CD4-positive, alpha-beta T cell treated with Interleukin-2 at 100 ng/mL for 4 hours (primary cell): Measurements from ENCODE around the gene SULF2.
"Not testable (repeated sequence)": the region's sequence is repeated elsewhere in the genome, so short reads cannot be mapped to it uniquely, and the experiment has no call there.

ENCODE experiments used
- DNase-seq: peaks from one replicate; pipeline ENCODE4 v3.0.0-alpha.2; 2020; ENCODE audit warnings: low spot score

SULF2 gene

DNA sequence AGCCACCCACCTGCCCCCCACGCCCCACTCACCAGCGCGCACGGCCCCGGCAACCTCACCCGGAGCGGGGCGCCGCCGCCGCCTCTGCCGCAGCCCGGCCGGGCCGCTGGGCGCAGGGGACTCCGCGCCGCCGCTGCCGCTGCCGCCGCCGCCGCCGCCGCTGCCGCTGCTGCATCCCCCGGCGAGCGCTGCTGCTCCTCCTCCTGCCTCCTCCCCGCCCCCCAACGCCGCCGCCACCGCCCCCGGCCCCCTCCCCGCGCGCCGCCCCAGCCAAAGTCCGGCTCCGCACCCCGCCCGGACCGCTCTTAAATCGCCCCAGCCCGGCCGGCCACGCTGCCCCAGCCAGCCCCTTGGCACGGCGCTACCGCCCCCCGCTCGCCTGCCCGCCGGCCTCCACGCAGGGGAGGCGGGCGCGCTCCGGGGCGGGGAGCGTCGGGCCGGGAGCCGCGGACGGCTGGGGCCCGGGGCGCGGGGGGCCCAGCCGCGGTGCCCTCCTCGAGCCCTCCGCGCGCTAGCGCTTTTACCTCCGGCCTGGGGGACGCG lies at the start of gene SULF2:
Gene SULF2 (minus strand): TSS at position 171 of the 543 bp plus-strand sequence. CDS start 28,118 bp downstream, outside the sequence.
- no peak for DNase-seq

DNA sequence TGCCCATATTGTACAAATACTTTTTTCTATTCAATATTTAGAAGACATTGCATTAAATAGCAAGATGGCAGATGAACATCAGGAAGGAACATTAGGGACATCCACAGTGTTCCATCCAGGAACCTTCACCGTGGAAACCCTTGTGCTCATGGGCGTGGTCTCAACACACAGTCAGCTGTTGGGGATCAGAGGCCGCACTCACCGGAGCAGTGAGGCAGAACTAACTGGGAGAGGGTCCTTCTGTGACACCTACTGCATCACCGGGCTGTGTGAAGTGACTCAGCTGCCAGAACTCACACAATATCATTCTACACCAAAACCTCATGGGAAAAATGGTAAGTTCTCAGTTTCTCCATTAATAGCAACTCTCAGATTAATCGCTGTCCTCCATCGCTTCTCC lies 46.4 kb upstream of the SULF2 start:
- DNase-seq = not testable (repeated sequence)

DNA sequence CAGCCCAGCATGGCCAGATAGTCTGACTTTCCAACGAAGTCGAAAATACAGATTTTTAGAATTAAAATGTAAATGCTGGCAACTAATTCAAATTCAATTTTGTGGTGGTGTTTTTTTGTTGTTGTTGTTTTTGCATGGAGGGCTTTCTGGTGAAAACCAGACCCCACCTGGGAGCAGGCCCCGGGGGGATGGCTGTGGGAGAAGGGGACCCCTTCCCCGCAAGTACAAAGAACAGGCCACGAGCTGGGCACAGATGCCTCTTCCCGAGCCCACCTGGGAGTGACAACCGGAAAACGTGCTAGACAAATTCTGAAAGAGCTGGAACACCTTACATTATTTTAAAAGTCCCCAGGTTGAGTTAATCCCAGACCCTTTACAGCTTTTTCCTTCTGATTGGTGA lies 41.4 kb upstream of the SULF2 start:
- not testable (repeated sequence) for DNase-seq

DNA sequence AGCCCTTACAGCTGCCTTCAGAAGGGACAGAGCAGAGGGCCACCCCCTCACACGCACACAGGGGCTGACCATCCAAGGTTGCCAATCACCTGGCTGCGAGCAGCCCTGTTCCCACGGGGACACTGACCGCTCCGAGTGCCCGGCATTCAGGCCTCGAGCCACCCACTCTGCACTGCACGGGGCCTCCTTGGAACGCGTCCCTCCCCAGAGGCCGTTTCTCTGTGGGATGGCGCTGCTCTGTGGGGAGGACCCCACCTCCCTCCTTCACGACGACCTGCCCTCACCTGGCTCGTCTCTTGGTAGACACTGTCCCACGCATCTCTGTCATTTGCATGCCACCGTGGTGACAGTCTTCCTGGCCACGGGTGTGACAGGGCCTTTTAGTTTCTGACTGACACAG lies 40.7 kb upstream of the SULF2 start:
- DNase-seq = not testable (repeated sequence)

DNA sequence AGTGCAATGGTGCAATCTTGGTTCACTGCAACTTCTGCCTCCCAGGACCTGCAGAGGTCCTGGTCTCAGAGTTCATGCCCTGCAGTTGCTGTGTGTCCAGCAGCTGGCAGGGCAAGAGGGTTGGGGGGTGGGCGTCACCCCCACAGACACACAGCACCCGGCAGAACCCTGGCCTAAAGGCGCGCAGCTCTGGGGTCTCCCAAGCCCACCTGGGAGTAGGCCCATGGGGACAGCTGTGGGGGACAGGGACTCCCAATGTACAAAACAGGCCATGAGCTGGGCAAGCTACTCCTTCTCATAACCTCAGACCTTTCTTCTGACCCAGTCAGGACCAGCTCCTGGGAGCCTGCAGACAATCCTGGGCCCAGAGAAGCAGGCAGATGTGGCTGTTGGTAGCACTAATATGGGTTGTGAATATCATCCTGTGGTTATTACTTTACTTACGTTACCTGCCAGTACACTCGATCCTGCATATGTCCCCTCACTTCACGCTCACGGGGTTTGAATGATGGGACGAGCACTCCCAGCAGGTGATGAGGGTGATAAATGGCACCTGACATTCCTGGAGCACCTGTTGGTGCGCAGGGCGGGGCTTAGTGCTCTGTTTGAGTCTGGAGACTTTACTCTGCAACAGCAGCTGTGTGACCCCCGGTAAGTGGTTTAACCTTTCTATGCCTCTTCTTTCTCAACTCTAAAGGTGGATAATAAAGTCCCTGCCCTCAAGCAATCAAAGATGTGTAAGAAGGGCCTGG lies 39.9 kb upstream of the SULF2 start:
- DNase-seq = no peak

DNA sequence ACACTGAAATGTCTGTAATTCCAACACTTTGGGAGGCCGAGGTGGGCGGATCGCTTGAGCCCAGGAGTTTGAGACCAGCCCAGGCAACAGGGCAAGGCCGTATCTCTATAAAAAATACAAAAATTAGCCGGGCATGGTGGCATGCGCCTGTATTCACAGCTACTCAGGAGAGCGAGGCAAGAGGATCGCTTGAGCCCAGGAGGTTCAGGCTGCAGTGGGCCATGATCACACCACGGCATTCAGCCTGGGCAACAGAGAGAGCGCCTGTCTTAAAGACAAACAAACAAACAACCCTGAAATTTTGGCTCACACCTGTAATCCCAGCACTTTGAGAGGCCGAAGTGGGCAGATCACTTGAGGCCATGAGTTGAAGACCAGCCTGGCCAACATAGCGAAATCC lies 38.7 kb upstream of the SULF2 start:
- DNase-seq = not testable (repeated sequence)

DNA sequence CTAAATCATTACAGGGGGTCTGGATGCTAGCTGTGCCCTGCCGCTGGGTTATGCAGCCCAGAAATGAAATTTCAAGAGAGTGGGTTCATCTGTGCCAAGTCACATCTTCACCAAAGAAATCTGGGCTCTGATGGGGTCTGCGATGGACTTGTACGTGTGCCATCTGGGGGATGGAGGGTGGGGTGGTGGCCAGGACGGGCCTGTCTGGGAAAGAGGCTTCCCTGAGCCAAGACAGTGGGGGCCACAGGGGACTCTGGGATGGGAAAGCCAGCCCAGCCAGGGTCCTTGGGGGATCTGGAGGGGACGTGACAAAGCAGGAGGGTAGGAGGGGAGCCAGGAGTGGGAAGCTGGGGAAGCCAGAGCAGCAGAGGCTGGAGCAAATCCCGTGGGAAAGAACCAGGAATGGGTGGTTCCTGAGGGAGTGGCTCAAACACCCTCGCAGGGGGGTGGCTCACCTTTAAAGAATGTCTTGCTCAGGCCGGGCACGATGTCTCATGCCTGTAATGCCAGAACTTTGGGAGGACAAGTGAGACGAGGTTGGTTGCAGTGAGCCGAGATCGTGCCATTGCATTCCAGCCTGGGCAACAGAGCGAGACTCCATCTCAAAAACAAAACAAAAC lies 36.3 kb upstream of the SULF2 start:
- DNase-seq = no peak

DNA sequence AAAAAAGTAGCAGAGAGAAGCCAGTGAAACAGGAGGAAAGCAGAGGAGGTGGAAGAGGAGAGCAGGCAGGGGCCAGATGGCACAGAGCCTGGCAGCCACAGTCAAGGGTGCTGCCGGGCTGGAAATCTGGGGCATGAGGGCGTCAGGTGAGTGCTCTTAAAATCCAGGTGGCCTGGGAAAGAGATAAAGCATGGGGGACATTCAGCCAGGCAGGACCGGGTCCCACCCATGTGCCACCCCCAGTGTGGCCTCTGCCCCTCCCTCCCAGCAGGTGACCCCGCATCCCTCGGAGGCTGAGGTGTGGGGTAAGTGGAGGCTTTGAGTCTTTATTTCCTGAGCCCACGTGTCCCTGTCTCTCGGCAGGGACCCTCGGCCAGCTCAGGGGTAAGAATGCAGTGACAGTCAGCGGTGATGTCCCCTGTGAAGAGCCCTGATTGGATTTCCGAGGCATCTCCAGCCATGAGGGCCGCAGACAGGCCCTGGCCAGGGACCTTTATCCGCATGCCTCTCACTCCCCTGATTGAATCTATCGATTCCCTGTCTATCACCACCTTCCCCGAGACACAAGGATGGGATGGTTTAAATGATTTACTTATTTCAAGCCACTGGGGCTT lies 33.8 kb upstream of the SULF2 start:
- no peak for DNase-seq

DNA sequence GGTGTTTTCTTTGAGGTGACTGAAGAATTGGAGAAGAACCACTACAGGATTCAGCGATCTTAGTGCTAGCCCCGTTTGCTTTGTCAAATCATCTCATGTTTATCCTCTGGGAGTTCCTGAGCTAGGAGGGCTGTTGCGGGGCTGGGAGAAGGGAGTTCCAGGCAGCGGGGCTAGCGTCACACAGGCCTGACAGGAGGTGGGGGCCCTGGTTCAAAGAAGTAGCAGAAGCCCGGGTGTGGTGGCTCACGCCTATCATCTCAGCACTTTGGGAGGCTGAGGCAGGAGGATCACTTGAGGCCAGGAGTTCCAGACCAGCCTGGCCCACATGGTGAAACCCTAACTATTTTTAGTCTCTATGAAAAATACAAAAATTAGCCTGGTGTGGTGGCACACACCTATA lies 33.2 kb upstream of the SULF2 start:
- no peak for DNase-seq

DNA sequence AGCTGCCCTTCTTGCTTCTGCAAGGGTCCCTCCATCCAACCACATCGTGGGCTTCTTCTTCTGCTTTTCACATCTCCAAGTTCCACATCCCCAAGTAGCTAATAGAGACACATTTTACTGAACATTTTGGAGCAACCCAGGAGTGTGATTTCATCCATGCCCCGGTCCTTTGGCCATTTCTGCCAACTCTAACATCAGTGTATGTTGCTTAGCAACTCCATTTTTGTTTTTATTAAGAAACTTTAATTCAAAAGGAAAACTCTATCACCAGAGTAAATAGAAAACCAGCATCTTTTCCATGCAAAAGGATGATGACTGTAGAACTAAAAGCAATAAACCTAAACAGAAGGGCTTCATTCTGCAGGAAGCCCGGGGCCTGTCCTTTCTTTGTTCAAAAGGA lies 32.7 kb upstream of the SULF2 start:
- DNase-seq = no peak

DNA sequence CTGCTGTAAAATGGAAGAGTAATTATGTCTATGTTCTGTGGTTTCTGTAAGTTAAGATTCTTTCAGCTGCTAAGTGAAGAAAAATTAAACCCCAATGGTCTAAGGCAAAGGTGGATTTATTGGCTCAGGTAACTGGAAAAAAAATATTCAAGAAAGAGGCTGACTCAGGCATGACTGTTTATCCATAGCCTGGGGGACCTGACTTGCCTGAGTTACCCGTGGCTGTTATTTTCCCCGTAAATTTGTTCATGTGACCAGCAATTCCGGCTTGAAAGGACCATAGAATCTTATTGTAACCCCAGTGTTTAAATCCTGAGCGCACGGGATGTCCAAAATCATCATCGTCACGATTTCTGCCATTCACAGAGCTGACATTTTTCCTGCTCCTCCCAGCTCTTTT lies 32.3 kb upstream of the SULF2 start:
- no peak for DNase-seq

DNA sequence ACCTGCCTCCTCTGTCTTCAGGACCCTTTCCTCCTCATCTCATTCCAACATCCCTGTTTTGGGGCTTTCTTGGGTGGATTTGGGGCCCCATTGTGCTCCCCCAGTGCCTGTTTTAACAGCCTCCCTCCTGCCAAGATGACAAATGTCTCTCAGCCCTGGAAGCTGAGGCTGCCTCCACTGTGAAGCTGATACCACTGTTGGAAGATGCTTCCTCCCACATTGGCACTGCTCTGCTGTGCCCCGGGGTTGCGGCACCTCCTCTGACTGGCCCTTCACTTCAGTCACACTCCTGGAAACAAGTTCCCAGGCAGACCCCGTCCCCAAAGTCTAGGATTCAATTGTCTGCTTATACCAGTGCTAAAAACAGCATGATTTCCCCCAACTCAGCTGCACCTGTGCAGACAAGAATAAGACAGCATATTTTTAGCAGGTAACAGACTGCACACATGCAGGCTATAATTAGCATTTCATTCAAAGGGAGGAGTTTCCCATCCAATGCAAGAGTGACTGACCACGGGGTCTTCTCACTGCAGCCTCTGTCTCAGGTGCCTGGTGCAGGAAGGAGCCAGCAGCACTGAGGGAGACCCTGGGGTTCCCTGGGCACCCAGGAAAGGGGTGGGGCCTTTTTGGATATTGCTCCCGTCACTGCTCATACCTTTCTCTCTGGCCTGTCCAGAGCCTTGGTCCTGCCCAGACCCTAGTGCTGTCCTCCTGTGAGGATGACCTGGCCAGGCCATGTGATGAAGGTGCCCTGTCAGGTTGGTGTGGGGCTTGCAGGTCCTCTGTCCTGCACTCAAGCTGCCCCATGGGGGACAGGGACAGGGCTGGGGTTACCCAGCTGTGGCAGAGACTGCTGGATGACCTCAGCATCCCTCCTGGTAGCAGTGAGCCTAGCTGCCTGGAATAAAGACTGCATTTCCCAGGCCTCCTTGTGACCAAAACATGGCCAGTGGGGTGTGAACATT lies 31.5 kb upstream of the SULF2 start:
- DNase-seq = no peak

DNA sequence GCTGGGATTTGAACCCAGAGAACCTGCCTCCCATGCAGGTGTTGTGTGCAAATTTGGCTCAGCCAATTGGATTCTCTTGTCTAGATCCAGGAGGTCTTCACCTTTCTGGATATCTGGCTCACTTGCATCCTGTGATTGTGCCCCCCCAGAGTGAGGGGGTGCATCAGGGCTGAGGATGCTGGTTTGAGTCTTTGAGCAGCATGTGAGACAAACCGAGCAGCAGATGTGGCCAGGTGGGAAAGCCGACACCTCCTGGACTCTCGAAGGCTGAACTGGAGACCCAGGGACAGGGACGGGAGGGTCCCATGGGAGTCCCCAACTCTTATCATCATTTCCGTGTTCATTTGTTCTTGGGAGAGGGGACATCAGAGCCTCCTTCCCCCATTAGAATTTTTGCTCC lies 30.6 kb upstream of the SULF2 start:
- DNase-seq = no peak

DNA sequence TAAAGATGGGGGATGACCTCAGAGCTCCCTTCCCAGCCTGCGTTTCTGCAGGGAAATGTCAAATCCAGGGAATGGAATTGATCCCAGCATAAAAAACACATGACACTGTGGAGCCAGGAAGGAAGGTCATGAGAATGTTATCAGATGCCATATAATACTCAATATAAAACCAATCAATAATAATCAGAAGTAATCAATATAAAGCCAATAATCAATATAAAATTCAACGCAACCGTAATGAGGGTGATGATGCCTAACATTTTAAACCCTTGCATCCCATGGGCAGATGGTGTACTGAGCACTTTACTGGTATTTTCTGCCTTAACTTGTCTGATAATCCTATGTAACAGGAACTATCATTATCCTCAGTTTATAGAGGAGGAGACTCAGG lies 30.1 kb upstream of the SULF2 start:
- DNase-seq = no peak

DNA sequence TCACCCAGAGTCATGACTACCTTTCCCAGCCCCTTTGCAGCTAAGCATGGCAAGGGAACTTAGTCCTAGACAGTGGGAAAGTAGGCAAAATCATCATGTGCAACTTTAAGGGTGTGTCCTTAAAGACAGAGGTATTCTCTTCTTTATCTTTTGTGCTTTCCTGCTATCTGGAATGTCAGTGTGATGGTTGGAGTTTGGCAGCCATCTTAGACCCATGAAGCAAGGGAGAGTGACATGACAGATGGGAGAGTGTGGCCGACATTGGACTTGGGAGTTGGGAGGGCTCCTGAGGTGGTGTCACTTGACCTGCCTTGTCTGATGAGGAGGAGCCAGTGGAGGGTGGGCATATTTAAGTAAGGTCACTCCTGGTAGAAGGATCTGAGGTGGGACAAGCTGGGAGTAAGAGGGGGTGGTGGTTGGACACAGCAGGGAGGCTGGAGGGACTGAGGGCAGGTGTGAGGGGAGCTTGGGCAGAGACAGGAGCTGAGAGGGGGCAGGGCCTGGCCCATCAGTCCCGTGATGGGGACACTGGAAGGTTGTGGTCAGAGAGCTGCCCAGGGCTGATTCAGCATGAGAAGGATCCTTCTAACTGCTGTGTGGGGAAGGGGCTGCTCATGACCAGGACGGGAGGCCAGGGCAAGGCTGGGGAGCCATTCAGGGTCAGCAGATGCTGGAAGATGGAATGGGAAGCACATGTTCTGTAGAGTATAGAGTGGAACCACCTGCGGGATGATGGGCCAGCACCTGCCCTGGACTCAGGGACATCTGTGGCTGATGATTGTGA lies 29.5 kb upstream of the SULF2 start:
- DNase-seq = no peak

DNA sequence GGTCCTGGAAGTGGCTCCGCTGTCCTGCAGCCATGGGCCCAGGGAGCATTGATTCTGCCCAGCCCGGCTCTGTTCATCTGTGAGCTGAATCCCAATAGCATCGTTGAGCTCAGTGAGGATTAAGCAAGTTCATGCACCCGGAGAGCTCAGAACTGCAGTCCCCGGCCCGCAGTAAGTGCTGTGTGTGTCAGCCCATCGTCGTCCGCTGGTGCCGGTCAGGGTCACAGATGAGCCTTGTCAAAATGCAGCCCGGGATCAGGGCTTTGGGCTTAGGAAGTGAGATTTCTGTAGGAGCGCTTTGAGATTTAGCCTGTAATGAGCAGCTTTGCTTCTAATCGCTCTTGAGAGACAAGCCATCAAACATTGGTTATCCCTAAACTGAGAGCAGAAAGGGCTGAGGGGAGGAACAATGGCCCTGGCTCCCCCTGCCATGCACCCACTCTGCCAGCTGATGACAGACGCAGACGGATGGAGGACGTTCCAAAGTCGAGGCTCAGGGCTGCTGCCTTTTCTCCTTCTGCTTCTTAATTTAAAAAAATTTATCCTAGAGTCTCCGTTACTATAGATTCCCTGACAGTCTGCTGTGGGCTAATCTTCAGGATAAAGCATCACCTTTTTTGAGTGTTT lies 25.6 kb upstream of the SULF2 start:
- no peak for DNase-seq

DNA sequence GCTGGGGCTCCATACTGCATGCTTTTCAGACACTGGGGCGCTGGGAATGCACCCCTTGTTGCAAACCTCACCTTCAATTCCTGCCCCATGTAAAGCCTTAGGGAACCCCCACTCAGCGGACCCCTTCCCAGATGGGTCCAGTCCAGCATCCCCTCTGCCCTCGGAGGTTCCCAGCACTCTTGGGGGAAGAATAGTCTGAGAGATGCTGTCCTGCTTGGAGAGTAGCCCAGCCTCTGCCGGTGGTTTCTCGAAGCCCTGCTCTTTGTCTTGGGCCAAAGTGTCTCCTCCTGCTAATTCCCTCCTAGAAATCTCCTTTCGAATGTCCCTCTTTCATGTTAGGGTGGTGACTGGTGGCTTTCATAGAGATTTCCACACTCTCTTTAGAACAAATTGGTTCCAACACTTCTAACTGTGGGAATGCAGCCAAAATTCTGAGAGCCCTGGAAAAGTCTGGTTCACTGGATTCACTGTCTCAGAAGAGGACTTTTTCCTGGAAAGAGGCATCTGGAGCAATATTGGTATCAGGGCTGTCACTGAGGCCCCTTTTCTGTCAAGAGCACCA lies 24.9 kb upstream of the SULF2 start:
- no peak for DNase-seq

DNA sequence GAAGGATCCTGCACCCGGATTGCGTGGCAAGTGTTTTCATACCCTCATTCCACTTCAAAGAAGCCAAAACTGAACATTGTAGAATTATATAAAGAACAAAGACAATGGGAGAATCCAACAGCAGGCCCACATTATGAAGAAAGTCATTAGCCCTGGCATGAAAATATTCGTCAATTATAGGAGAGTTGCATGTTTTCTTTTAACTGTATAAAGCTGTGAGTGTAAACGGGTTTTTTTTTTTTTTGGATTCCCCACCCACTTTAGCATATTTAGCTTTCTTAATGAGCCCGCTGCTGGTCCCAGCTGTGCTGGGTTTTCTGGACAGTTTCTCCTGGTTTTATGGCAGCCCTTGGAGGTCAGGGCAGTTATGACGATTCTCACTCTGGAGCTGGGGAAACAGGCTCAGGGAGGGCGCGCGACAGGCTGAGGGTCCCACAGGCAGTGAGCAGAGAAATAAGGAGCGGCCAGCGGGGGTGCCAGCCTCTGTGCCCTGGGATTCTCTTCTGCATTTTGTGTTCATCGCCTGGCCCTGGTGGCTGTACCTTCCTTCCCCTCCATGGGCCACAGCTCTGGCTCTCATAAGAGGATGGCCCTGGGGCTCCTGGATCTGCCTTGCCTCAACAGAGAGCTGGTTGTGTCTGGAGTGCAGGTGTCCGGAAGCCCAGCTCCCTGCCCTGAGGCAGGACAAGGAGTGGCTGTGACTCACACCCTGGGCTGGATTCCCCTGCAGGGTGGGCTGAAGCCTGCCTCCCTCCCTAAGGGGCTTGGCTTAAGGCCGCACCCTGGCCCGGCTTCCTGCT lies 24.1 kb upstream of the SULF2 start:
- DNase-seq = no peak

DNA sequence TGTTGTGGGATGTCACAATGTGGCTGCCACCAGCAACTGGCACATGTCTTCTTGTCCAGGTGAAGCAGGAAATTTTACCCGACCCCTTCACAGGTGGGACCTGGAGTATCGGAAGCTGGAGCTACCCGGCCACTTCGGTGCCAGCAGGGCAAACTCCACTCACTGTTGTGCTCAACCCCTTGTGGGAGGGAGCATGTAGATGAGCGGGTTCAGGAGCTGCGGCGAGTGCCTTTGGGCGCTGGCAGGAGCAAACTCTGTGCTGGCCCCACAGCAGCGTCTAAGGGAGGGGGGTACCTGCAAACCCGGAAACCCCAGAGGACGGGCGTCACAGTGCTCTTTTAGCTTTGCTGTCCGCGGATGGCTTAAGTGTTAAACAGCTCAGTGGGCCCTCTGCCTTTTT lies 20.7 kb upstream of the SULF2 start:
- DNase-seq = no peak

DNA sequence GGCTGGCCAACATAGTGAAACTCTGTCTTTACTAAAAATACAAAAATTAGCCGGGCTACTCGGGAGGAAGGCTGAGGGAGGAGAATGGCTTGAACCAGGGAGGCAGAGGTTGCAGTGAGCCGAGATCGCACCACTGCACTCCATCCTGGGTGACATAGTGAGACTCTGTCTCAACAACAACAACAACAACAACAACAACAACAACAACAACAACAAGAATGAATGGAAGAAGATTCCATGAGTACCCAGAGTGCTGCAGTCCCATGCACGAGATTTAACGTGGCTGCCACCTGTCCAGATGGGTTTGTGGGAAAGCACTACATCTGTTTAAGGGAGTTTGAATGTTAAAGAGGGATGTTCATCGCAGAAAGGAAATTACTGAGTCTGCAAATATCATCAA lies 19.7 kb upstream of the SULF2 start:
- not testable (repeated sequence) for DNase-seq
